GM10266 (cell line): ENCODE measurements around the gene L1CAM.

Experiments used
- DNase-seq: peaks from one replicate; pipeline ENCODE4 v3.0.0; 2012; ENCODE audit errors: extremely low spot score
- CTCF ChIP-seq: IDR thresholded peaks from 2 replicates; pipeline ENCODE4 v1.5.1; 2012; ENCODE audit warnings: mild to moderate bottlenecking, low read depth; ENCODE audit not compliant: control insufficient read depth, insufficient read depth; ENCODE audit errors: missing control alignments

Gene L1CAM

GRCh38 chrX:153885968-153886903 lies at the start of gene L1CAM:
L1CAM (minus strand) TSS chrX:153886173; CDS start chrX:153875836, 10,337 bp downstream.
- DNase-seq = no peak

GRCh38 chrX:153935326-153935851 lies 49.4 kb upstream of the L1CAM start:
- TF ChIP-seq CTCF = no peak
- no peak for DNase-seq

More at GRCh38 chrX:153885968-153886903, at the start of gene L1CAM:
- no peak for TF ChIP-seq CTCF

- TF ChIP-seq CTCF = no peak
Observed at GRCh38 chrX:153934762-153935325, 48.9 kb upstream of the L1CAM start, which contains the start of gene NAA10. NAA10 (minus strand) TSS chrX:153935037; CDS start chrX:153934904, 133 bp downstream.

GRCh38 chrX:153934148-153934761 lies 48.3 kb upstream of the L1CAM start:
- TF ChIP-seq CTCF = no peak
- DNase-seq = no peak

More at GRCh38 chrX:153934762-153935325, 48.9 kb upstream of the L1CAM start, which contains the start of gene NAA10:
- DNase-seq = peak; percentile 94

- no peak for DNase-seq
- TF ChIP-seq CTCF = no peak
Observed at GRCh38 chrX:153933748-153934147, 47.8 kb upstream of the L1CAM start.

- TF ChIP-seq CTCF = no peak
- no peak for DNase-seq
Observed at GRCh38 chrX:153932220-153932915, 46.4 kb upstream of the L1CAM start.
